ENCODE measurements around the gene GALNT2. TPM values are rescaled to one million over a fixed set of nuclear protein-coding genes. Genes with fewer than 3 reads are reported as not detected.

Gene GALNT2
- total RNA-seq, 3 donors from 2014 or later, result 29.5 to 59.1 (median 55.2) TPM

- Histone ChIP-seq H3K4me3 (no peak overlapping the region), H3K9me3 (no peaks in the 10 kb centered on the region), H3K4me1 (ENCODE audit: low read depth) (peaks cover 14% of the 10 kb centered on the region), H3K36me3 (ENCODE audit: low read depth) (no peaks in the 10 kb centered on the region)
- ATAC-seq, result no peak
- intact Hi-C loops (cut with DNase I, micrococcal nuclease), result loop anchor here in 1 of 2 donors (5.0 kb wide), 1 partner anchor 461 kb away; no protein-coding TSS in a partner anchor
- no peak for TF ChIP-seq CTCF (IDR thresholded peaks at IDR 0.05)
- DNase-seq, result no peak
Measured at GRCh38 chr1:230068621-230068873, 1.5 kb downstream of the GALNT2 start.

GRCh38 chr1:230068952-230069684 is 2.1 kb downstream of the GALNT2 start:
- Histone ChIP-seq H3K4me1 (ENCODE audit: low read depth) (peaks cover 14% of the 10 kb centered on the region), H3K4me3 (no peak overlapping the region), H3K9me3 (no peaks in the 10 kb centered on the region), H3K36me3 (ENCODE audit: low read depth) (no peaks in the 10 kb centered on the region)
- peak in 2 of 3 donors; percentile 32 to 34 for DNase-seq
- no peak for TF ChIP-seq CTCF (IDR thresholded peaks at IDR 0.05)
- no peak for ATAC-seq
- intact Hi-C loops (cut with DNase I, micrococcal nuclease), result loop anchor here in 1 of 2 donors (5.0 kb wide), 1 partner anchor 462 kb away; no protein-coding TSS in a partner anchor

DNA sequence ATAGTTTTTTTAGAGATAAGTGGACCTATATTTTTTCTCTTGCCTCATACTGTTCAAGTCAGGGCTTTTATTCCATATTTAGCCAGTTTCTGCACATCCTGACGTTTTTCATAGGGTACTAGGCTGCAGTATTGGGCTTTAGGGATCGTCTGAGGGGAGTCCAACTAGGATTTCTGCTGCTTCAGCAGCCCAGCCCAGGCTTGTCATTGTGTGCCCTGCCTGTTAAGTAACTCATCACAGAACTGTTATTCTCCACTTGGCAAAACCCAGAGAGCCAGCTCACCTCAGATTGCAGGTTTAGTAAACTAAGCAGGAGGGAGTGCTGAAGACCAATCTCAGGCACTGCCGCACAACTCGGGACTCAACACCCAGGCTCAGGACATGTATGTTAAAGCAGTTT is 2.8 kb downstream of the GALNT2 start:
- Histone ChIP-seq H3K36me3 (ENCODE audit: low read depth) (no peaks in the 10 kb centered on the region), H3K4me1 (ENCODE audit: low read depth) (peaks cover 14% of the 10 kb centered on the region), H3K9me3 (no peaks in the 10 kb centered on the region), H3K4me3 (no peak overlapping the region)
- ATAC-seq (no peak), DNase-seq (no peak)
- no peak for TF ChIP-seq CTCF (IDR thresholded peaks at IDR 0.05)
- intact Hi-C loops (cut with DNase I, micrococcal nuclease), result loop anchor here in 1 of 2 donors (5.0 kb wide), 1 partner anchor 462 kb away; no protein-coding TSS in a partner anchor

DNA sequence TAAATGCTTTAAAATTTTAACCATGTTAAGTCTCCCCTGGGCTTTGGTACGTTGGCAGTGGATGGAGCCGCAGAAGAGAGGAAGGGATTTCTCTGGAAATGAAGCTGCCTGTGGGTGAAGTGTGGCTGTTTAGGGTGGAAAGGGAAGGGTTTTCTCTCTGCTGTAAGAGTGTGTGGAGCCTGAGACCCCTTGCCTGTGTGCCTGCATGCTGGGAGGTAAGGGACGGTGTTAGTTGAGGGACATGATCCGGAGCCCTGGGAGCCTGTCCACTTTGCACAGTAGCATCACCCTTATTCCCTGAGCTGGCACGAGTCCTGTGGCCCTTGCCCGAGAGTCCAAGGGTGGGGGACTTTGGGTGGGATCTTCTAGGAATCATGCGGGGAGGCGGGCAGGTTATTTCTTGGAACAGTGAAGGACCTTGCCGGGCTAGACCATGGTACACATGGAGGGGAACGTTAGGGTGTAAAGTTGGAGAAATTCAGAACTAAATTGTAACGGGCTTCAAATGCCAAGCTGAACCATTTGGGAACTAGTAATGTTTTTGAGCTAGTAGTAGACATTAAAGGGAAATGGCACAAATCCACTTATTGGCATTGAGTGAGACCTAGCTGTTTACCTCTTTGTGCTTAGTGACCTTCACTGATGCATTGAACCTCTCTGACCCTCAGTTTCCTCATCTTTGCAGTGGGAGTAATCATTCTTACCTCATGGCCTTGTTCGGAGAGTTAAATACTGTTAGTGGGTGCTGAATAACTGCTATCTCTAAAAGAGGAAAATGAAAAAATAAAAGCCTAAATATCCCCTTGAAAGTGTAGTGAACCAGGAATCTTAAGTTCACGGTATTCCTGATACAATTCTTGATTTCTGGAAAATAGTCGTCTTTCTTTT is 3.5 kb downstream of the GALNT2 start:
- Histone ChIP-seq H3K4me1 (ENCODE audit: low read depth) (peaks cover 14% of the 10 kb centered on the region), H3K9me3 (no peaks in the 10 kb centered on the region), H3K36me3 (ENCODE audit: low read depth) (no peaks in the 10 kb centered on the region), H3K4me3 (no peak overlapping the region)
- intact Hi-C loops (cut with DNase I, micrococcal nuclease), result no loop called here
- ATAC-seq (no peak), DNase-seq (no peak)
- no peak for TF ChIP-seq CTCF (IDR thresholded peaks at IDR 0.05)

- no peak for TF ChIP-seq CTCF (IDR thresholded peaks at IDR 0.05)
- ATAC-seq, result no peak
Measured at GRCh38 chr1:230071316-230071715, 4.3 kb downstream of the GALNT2 start.

More at GRCh38 chr1:230071316-230071715, 4.3 kb downstream of the GALNT2 start:
- H3K36me3 ChIP-seq (ENCODE audit: low read depth), result no peaks in the 10 kb centered on the region
- intact Hi-C loops (cut with DNase I, micrococcal nuclease), result no loop called here
- H3K9me3 ChIP-seq, result no peaks in the 10 kb centered on the region
- DNase-seq, result no peak
- H3K4me1 ChIP-seq (ENCODE audit: low read depth), result peaks cover 12% of the 10 kb centered on the region
- H3K4me3 ChIP-seq, result no peak overlapping the region

Measured in mucosa of descending colon (tissue), 3 donors.